PC-3 (cell line): ENCODE results near the gene SNAP47. TPM values are rescaled to one million over a fixed set of nuclear protein-coding genes. Genes with fewer than 3 reads are reported as not detected.

ENCODE experiments used
- ATAC-seq: fragments of 200-7000 bp; cut with Tn5 transposase; 2 replicates; pipeline ENCODE4 v1.9.1; 2020; ENCODE audit warnings: mild to moderate bottlenecking, moderate library complexity
- BruUV-seq: library from RNA; stranded (reverse); fragments of 400-500 nt; replicated peaks from 2 replicates; lab custom pipeline; 2021; lab: Mats Ljungman, UMichigan
- CTCF ChIA-PET: fragments of 300-600 bp; sonication (Branson Sonifier 250); formaldehyde crosslinking; loops from one replicate; lab custom pipeline; 2022; ENCODE audit warnings: antibody characterized with exemption; lab: Charles Lee
- POLR2A ChIA-PET: fragments of 300-600 bp; sonication (Branson Sonifier 250); formaldehyde crosslinking; loops from one replicate; lab custom pipeline; 2022; ENCODE audit warnings: antibody characterized with exemption; ENCODE audit not compliant: unreplicated experiment; lab: Charles Lee
- DNase-seq: peaks from one replicate; pipeline ENCODE4 v3.0.0-alpha.2; 2015
- H2AFZ ChIP-seq: fragments of 300-600 bp; sonication (generic); 2 replicates; pipeline ENCODE4 v1.6.0; 2016; ENCODE audit warnings: antibody characterized with exemption, low read length
- H3F3A ChIP-seq: fragments of 300-600 bp; sonication (generic); one replicate; pipeline ENCODE4 v1.6.0; 2017; ENCODE audit warnings: antibody characterized with exemption, low read length, control low read depth, mild to moderate bottlenecking; ENCODE audit not compliant: unreplicated experiment
- H3K27ac ChIP-seq: fragments of 300-600 bp; sonication (generic); 2 replicates; pipeline ENCODE4 v1.5.1; 2016; ENCODE audit warnings: mild to moderate bottlenecking, low read length
- H3K27me3 ChIP-seq: fragments of 300-600 bp; sonication (generic); 2 replicates; pipeline ENCODE4 v1.6.1; 2016; ENCODE audit warnings: low read length, mixed read lengths
- H3K36me3 ChIP-seq: fragments of 300-600 bp; sonication (generic); 2 replicates; pipeline ENCODE4 v1.6.1; 2016; ENCODE audit warnings: low read depth, mixed run types, low read length, mixed read lengths
- H3K4me1 ChIP-seq: fragments of 300-600 bp; sonication (generic); 2 replicates; pipeline ENCODE4 v1.5.1; 2016; ENCODE audit warnings: low read length; ENCODE audit not compliant: insufficient read depth
- H3K4me2 ChIP-seq: fragments of 300-600 bp; sonication (generic); 2 replicates; pipeline ENCODE4 v1.6.0; 2016; ENCODE audit warnings: low read length
- H3K4me3 ChIP-seq: fragments of 300-600 bp; sonication (generic); 2 replicates; pipeline ENCODE4 v1.5.1; 2016; ENCODE audit warnings: mild to moderate bottlenecking, low read length, mixed read lengths
- H3K79me2 ChIP-seq: fragments of 300-600 bp; sonication (generic); 2 replicates; pipeline ENCODE4 v1.6.1; 2017; ENCODE audit warnings: low read length, mixed read lengths
- H3K9ac ChIP-seq: fragments of 300-600 bp; sonication (generic); 2 replicates; pipeline ENCODE4 v1.6.0; 2016; ENCODE audit warnings: mild to moderate bottlenecking, low read length
- H3K9me2 ChIP-seq: fragments of 300-600 bp; sonication (generic); replicated peaks from 2 replicates; pipeline ENCODE4 v1.6.1; 2016; ENCODE audit warnings: mixed run types, low read length, mixed read lengths
- H3K9me3 ChIP-seq: fragments of 300-600 bp; sonication (generic); 2 replicates; pipeline ENCODE4 v1.6.1; 2016; ENCODE audit warnings: low read length, mixed read lengths
- H4K20me1 ChIP-seq: fragments of 300-600 bp; sonication (generic); 2 replicates; pipeline ENCODE4 v1.6.1; 2016; ENCODE audit warnings: low read length, mixed read lengths
- CTCF ChIP-seq: fragments of 300-600 bp; sonication (generic); conservative IDR thresholded peaks from 2 replicates; pipeline ENCODE4 v1.5.1; 2017; ENCODE audit warnings: antibody characterized with exemption, low read depth, mild to moderate bottlenecking, low read length
- EZH2 ChIP-seq: fragments of 300-600 bp; sonication (generic); IDR thresholded peaks from one replicate; pipeline ENCODE4 v1.6.1; 2017; ENCODE audit warnings: antibody characterized with exemption, mild to moderate bottlenecking, low read length; ENCODE audit not compliant: unreplicated experiment
- EZH2phosphoT487 ChIP-seq: fragments of 300-600 bp; sonication (generic); IDR thresholded peaks from 2 replicates; pipeline ENCODE4 v1.6.1; 2018; ENCODE audit warnings: mild to moderate bottlenecking, antibody characterized with exemption, low read length, borderline replicate concordance
- intact Hi-C: fragments of 100-400 bp; cut with micrococcal nuclease; formaldehyde crosslinking; loops from 2 replicates; pipeline ENCODE4 v1.9.0; 2023
- total RNA-seq: library from RNA; depleted of rRNA; stranded (reverse); fragments of >200 nt; gene quantifications from 2 replicates; pipeline ENCODE4 v1.2.3, GENCODE V29; 2014

The SNAP47 gene
- total RNA-seq, 1 experiment from 2014 or later, result 123 TPM

- Histone ChIP-seq H4K20me1 (peaks cover 17% of the 10 kb centered on the region; the same call in 1 of the 2 replicates), H3K4me3 (no peak overlapping the region), H3K9me3 (no peaks in the 10 kb centered on the region), H3K9me2 (no peaks in the 10 kb centered on the region), H3K27me3 (no peaks in the 10 kb centered on the region), H3F3A (no peaks in the 10 kb centered on the region), H2AFZ (no peak overlapping the region), H3K4me2 (no peak overlapping the region), H3K79me2 (peaks cover 97% of the 10 kb centered on the region), H3K36me3 (peaks cover 3% of the 10 kb centered on the region; the same call in 1 of the 2 replicates), H3K9ac (no peak overlapping the region), H3K27ac (no peak overlapping the region), H3K4me1 (no peaks in the 10 kb centered on the region)
- no peak for DNase-seq
- ChIA-PET POLR2A (no interaction called here), CTCF (no interaction called here)
- ATAC-seq, result no peak
- intact Hi-C loops, result no loop called here
- no TSS peak for BruUV-seq
- TF ChIP-seq EZH2phosphoT487, result no peak
- no peak for TF ChIP-seq CTCF
- no peak for TF ChIP-seq EZH2
Measured at GRCh38 chr1:227745568-227746265, 10.5 kb downstream of the SNAP47 start.

DNA sequence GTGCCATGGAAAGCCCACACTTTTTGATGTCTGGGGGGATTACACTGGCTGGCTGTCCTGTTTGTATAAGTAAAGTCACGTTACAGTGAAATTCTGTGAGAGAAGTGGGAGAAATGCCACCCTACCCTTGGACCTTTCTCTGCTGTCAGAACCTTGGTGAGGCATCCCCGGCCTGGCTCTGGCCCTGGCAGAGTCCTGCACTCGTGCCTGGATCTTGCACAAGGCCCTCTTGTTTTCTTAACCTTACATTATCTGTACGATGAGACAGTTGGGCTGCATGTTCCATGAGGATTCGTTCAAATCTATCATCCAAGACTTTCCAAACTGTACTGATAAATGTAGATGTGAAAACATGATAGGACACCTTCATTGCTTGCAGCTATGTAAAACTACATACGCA lies 11.4 kb downstream of the SNAP47 start:
- no peak overlapping the region for H3K27ac ChIP-seq
- H2AFZ ChIP-seq, result no peak overlapping the region
- no peaks in the 10 kb centered on the region for H3K27me3 ChIP-seq
- no peak overlapping the region for H3K9ac ChIP-seq
- no TSS peak for BruUV-seq
- H4K20me1 ChIP-seq, result peaks cover 11% of the 10 kb centered on the region; the same call in 1 of the 2 replicates
- ChIA-PET POLR2A (no interaction called here), CTCF (no interaction called here)
- no peaks in the 10 kb centered on the region for H3K9me3 ChIP-seq
- H3K4me2 ChIP-seq, result no peak overlapping the region
- H3K9me2 ChIP-seq, result no peaks in the 10 kb centered on the region
- no peaks in the 10 kb centered on the region for H3K4me1 ChIP-seq
- peaks cover 11% of the 10 kb centered on the region for H3K36me3 ChIP-seq
- H3F3A ChIP-seq, result no peaks in the 10 kb centered on the region
- TF ChIP-seq CTCF, result no peak
- TF ChIP-seq EZH2phosphoT487, result no peak
- TF ChIP-seq EZH2, result no peak
- ATAC-seq (no peak), DNase-seq (no peak)
- H3K4me3 ChIP-seq, result no peak overlapping the region
- H3K79me2 ChIP-seq, result peaks cover 96% of the 10 kb centered on the region
- intact Hi-C loops, result no loop called here

- intact Hi-C loops, result no loop called here
- Histone ChIP-seq H3K4me2 (no peak overlapping the region), H3K4me3 (no peak overlapping the region), H3K27me3 (no peaks in the 10 kb centered on the region), H3K9ac (no peak overlapping the region), H3K36me3 (peaks cover 15% of the 10 kb centered on the region), H2AFZ (no peak overlapping the region), H3K4me1 (no peaks in the 10 kb centered on the region), H4K20me1 (peaks cover 11% of the 10 kb centered on the region; the same call in 1 of the 2 replicates), H3F3A (no peaks in the 10 kb centered on the region), H3K79me2 (peaks cover 97% of the 10 kb centered on the region), H3K27ac (no peak overlapping the region), H3K9me3 (no peaks in the 10 kb centered on the region), H3K9me2 (no peaks in the 10 kb centered on the region)
- no peak for ATAC-seq
- no peak for DNase-seq
- no peak for TF ChIP-seq CTCF
- no peak for TF ChIP-seq EZH2phosphoT487
- no peak for TF ChIP-seq EZH2
- POLR2A ChIA-PET, result no interaction called here
- no TSS peak for BruUV-seq
- CTCF ChIA-PET, result no interaction called here
Measured at GRCh38 chr1:227747382-227747781, 12.1 kb downstream of the SNAP47 start.
